Vagina (tissue), 2 donors: ENCODE results near the gene RBM34. TPM values are rescaled to one million over a fixed set of nuclear protein-coding genes. Genes with fewer than 3 reads are reported as not detected.

Experiments
- DNase-seq, 2 donors: peaks; one replicate each; pipeline ENCODE4 v3.0.0-alpha.2; 2017; ENCODE audit errors: extremely low spot score in 2 of 2
- H3K27ac ChIP-seq: fragments of 200-600 bp; sonication (generic); one replicate; pipeline ENCODE4 v1.5.1; 2019
- H3K27me3 ChIP-seq: fragments of 200-600 bp; sonication (generic); one replicate; pipeline ENCODE4 v1.5.1; 2019
- H3K36me3 ChIP-seq, 2 donors: fragments of 200-600 bp; sonication (generic); one replicate each; pipeline ENCODE4 v1.5.1; 2017 to 2019
- H3K4me1 ChIP-seq: fragments of 200-600 bp; sonication (generic); one replicate; pipeline ENCODE4 v1.5.1; 2019
- H3K4me3 ChIP-seq, 2 donors: fragments of 200-600 bp; sonication (generic); 1 replicate in 1 of 2; 2 replicates in 1 of 2; pipeline ENCODE4 v1.5.1; 2016 to 2019
- H3K9me3 ChIP-seq: fragments of 200-600 bp; sonication (generic); one replicate; pipeline ENCODE4 v1.5.1; 2019
- CTCF ChIP-seq, 3 experiments: fragments of 450-650 bp in 2 of 3; fragments of 200-600 bp in 1 of 3; sonication (generic) in 1 of 3; IDR thresholded peaks; one replicate each; pipeline ENCODE4 v1.5.1; 2017 to 2019; ENCODE audit warnings: antibody characterized with exemption in 3 of 3, mild to moderate bottlenecking in 2 of 3, moderate library complexity in 2 of 3
- POLR2A ChIP-seq, 2 donors: fragments of 450-650 bp; IDR thresholded peaks; one replicate each; pipeline ENCODE4 v1.6.1; 2017; ENCODE audit warnings: antibody characterized with exemption in 2 of 2, mild to moderate bottlenecking in 2 of 2, moderate library complexity in 2 of 2
- POLR2AphosphoS5 ChIP-seq, 2 donors: sonication (generic); formaldehyde crosslinking; IDR thresholded peaks; one replicate each; pipeline ENCODE4 v1.9.0; 2017; ENCODE audit warnings: antibody characterized with exemption in 2 of 2, mild to moderate bottlenecking in 2 of 2, low read depth in 1 of 2; ENCODE audit not compliant: insufficient read depth in 1 of 2
- intact Hi-C: fragments of 100-400 bp; cut with DNase I; formaldehyde crosslinking; loops from one replicate; pipeline ENCODE4 v1.15.1; 2023
- total RNA-seq: library from RNA; depleted of rRNA; stranded (reverse); fragments of >200 nt; gene quantifications from one replicate; pipeline ENCODE4 v1.2.3, GENCODE V29; 2016

Gene RBM34
- total RNA-seq, 1 donor from 2014 or later = 44.7 TPM

- Histone ChIP-seq H3K36me3 (peaks cover 5 to 21% of the 10 kb centered on the region in 2 donors), H3K27me3 (no peaks in the 10 kb centered on the region), H3K4me3 (no peak overlapping the region), H3K9me3 (no peaks in the 10 kb centered on the region), H3K4me1 (peaks cover 7% of the 10 kb centered on the region), H3K27ac (no peak overlapping the region)
- no peak for TF ChIP-seq POLR2A (IDR thresholded peaks at IDR 0.05)
- intact Hi-C loops = no loop called here
- no peak for DNase-seq
Observed at GRCh38 chr1:235199441-235199840, 38.4 kb upstream of the RBM34 start.

GRCh38 chr1:235190431-235190830 lies 29.4 kb upstream of the RBM34 start:
- Histone ChIP-seq H3K4me3 (no peak overlapping the region), H3K27me3 (no peaks in the 10 kb centered on the region), H3K4me1 (no peaks in the 10 kb centered on the region), H3K27ac (no peak overlapping the region), H3K36me3 (peaks cover 5 to 39% of the 10 kb centered on the region in 2 donors), H3K9me3 (no peaks in the 10 kb centered on the region)
- no peak for DNase-seq
- intact Hi-C loops = no loop called here
- TF ChIP-seq POLR2A (IDR thresholded peaks at IDR 0.05) = no peak

GRCh38 chr1:235187316-235187715 lies 26.3 kb upstream of the RBM34 start:
- no peak overlapping the region for H3K4me3 ChIP-seq
- H3K4me1 ChIP-seq = no peaks in the 10 kb centered on the region
- no peaks in the 10 kb centered on the region for H3K9me3 ChIP-seq
- intact Hi-C loops = no loop called here
- peaks cover 0 to 23% of the 10 kb centered on the region in 2 donors for H3K36me3 ChIP-seq
- no peaks in the 10 kb centered on the region for H3K27me3 ChIP-seq
- no peak overlapping the region for H3K27ac ChIP-seq
- no peak for DNase-seq
- TF ChIP-seq POLR2A (IDR thresholded peaks at IDR 0.05) (no peak), POLR2AphosphoS5 (IDR thresholded peaks at IDR 0.05; ENCODE audit: insufficient read depth in 1 of 2, low read depth in 1 of 2) (no peak), CTCF (IDR thresholded peaks at IDR 0.05) (no peak)

- Histone ChIP-seq H3K27me3 (no peaks in the 10 kb centered on the region), H3K4me3 (no peak overlapping the region), H3K4me1 (no peaks in the 10 kb centered on the region), H3K36me3 (peaks cover 0 to 40% of the 10 kb centered on the region in 2 donors), H3K27ac (no peak overlapping the region), H3K9me3 (no peaks in the 10 kb centered on the region)
- DNase-seq = no peak
- intact Hi-C loops = no loop called here
- TF ChIP-seq CTCF (IDR thresholded peaks at IDR 0.05) (no peak), POLR2AphosphoS5 (IDR thresholded peaks at IDR 0.05; ENCODE audit: insufficient read depth in 1 of 2, low read depth in 1 of 2) (no peak), POLR2A (IDR thresholded peaks at IDR 0.05) (no peak)
Observed at GRCh38 chr1:235181561-235182245, 20.7 kb upstream of the RBM34 start.

- no peaks in the 10 kb centered on the region for H3K9me3 ChIP-seq
- intact Hi-C loops = no loop called here
- DNase-seq = no peak
- H3K27ac ChIP-seq = no peak overlapping the region
- H3K27me3 ChIP-seq = no peaks in the 10 kb centered on the region
- no peak for TF ChIP-seq CTCF (IDR thresholded peaks at IDR 0.05)
- no peak for TF ChIP-seq POLR2AphosphoS5 (IDR thresholded peaks at IDR 0.05; ENCODE audit: insufficient read depth in 1 of 2, low read depth in 1 of 2)
- TF ChIP-seq POLR2A (IDR thresholded peaks at IDR 0.05) = no peak
- peaks cover 0 to 44% of the 10 kb centered on the region in 2 donors for H3K36me3 ChIP-seq
- H3K4me3 ChIP-seq = no peak overlapping the region
- H3K4me1 ChIP-seq = no peaks in the 10 kb centered on the region
Observed at GRCh38 chr1:235180916-235181460, 19.9 kb upstream of the RBM34 start.

- Histone ChIP-seq H3K27ac (no peak overlapping the region), H3K4me3 (no peak overlapping the region), H3K9me3 (no peaks in the 10 kb centered on the region), H3K4me1 (no peaks in the 10 kb centered on the region), H3K36me3 (peaks cover 4 to 52% of the 10 kb centered on the region in 2 donors), H3K27me3 (no peaks in the 10 kb centered on the region)
- no peak for TF ChIP-seq POLR2AphosphoS5 (IDR thresholded peaks at IDR 0.05; ENCODE audit: insufficient read depth in 1 of 2, low read depth in 1 of 2)
- TF ChIP-seq CTCF (IDR thresholded peaks at IDR 0.05) = no peak
- no peak for TF ChIP-seq POLR2A (IDR thresholded peaks at IDR 0.05)
- no peak for DNase-seq
- intact Hi-C loops = no loop called here
Observed at GRCh38 chr1:235176486-235176885, 15.4 kb upstream of the RBM34 start.
